Astrocyte of the cerebellum (primary cell): Measurements from ENCODE around the gene MTMR10.

Experiments used
- DNase-seq: peaks from one replicate; pipeline ENCODE4 v3.0.0-alpha.2; 2011; ENCODE audit warnings: low read depth
- H3K4me3 ChIP-seq: 2 replicates; pipeline ENCODE4 v1.5.1; 2011; ENCODE audit warnings: mild to moderate bottlenecking, low read depth, low read length, moderate library complexity
- CTCF ChIP-seq: IDR thresholded peaks from 2 replicates; pipeline ENCODE4 v1.5.1; 2012; ENCODE audit warnings: low read length, low read depth, moderate library complexity, mild to moderate bottlenecking; ENCODE audit errors: missing control alignments
- in situ Hi-C: cut with HindIII; loops from 2 replicates; pipeline ENCODE4 v1.10.0; 2017; ENCODE audit warnings: low sequenced_read_pairs

MTMR10 gene

GRCh38 chr15:30956216-30957124 is 35.0 kb downstream of the MTMR10 start:
- no peak for TF ChIP-seq CTCF
- no peak overlapping the region for H3K4me3 ChIP-seq
- DNase-seq = no peak
- in situ Hi-C loops = no loop called here

GRCh38 chr15:30954674-30955073 is 36.8 kb downstream of the MTMR10 start:
- in situ Hi-C loops = no loop called here
- no peak overlapping the region for H3K4me3 ChIP-seq
- no peak for TF ChIP-seq CTCF
- no peak for DNase-seq

GRCh38 chr15:30953731-30954378 is 37.6 kb downstream of the MTMR10 start:
- TF ChIP-seq CTCF = no peak
- no peak overlapping the region for H3K4me3 ChIP-seq
- no peak for DNase-seq
- in situ Hi-C loops = no loop called here

- H3K4me3 ChIP-seq = no peak overlapping the region
- TF ChIP-seq CTCF = no peak
- DNase-seq = no peak
- in situ Hi-C loops = no loop called here
Observed at GRCh38 chr15:30953183-30953582, 38.2 kb downstream of the MTMR10 start.

GRCh38 chr15:30943654-30944335 is 47.6 kb downstream of the MTMR10 start:
- no peak for TF ChIP-seq CTCF
- no peak overlapping the region for H3K4me3 ChIP-seq
- DNase-seq = no peak
- in situ Hi-C loops = no loop called here

- no peak for TF ChIP-seq CTCF
- H3K4me3 ChIP-seq = no peak overlapping the region
- DNase-seq = no peak
- in situ Hi-C loops = no loop called here
Observed at GRCh38 chr15:30941520-30941919, 49.9 kb downstream of the MTMR10 start.
